Colon (tissue), 2 donors: ENCODE measurements around the gene AFAP1L2.

ENCODE experiments used
- FAIRE-seq: peaks from 2 replicates; lab custom pipeline; 2012; peaks lifted over from hg19 to GRCh38; lab: Jason Lieb, UNC
- donor health status: control.
- donor health status: control.

Gene AFAP1L2

DNA sequence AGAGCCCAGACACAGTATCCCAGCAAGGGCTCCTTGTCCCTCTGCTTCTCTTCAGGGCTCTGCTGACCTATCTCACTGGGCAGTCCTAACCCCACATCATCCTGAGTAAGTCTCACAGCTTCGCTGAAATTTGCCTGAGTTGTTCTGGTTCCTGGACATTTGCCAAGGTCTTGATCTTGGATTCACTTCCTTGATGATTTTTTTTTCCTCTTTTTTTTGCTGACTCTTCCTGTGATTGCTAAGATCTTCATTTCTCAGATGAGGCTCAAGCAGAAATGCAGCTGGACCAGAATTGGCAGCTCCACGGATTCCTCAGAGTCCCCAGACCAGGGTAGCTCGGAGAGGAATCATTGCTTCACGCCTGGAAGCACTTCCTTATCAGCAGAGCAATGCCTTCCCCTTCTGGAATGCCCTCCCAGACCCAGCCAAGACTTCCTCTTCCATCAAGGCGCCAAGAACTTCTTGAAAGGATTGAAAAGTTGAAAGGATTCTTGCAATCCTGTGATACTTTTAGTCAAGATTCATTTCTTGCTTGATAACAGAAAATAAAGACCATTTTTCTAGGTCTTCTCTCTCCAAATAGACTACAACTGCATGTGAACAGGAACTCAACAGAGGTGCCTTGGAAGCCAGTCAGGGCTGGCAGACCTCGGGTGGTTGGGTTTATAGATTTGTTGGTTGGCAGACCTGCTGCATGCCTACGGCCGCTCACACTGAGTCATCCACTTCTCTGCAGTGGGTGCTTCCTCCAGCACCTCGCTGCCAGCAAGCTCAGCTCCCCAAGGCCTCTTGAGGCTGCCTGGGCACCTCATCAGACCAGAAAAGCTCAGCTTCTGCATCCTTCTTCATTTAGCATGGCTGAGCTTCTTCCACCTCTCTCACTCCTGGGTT, 8.8 kb upstream of the AFAP1L2 start:
- FAIRE-seq, result no peak

DNA sequence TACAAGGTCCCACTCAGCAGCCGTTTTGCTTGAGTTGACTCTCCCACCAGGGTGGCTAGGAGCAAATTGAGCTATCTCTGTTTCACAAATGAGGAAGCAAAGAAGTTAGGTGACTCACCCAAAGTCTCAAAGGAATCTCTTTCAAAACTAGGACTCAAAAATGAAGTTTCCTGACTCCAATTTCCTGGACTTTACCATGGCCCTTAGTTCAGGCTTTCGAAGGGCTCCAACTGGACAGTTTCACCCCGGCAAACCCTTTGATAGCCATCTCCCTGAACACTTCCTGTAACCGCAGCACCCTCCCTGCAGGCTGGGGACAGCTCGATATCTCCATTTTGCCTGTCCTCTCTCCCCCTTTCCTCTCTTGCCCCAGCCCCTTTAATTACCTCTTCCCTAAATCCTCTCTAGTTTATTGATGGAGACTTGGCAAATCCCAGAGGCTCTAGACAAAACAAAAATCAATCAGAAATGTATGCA, 4.7 kb upstream of the AFAP1L2 start:
- no peak for FAIRE-seq

DNA sequence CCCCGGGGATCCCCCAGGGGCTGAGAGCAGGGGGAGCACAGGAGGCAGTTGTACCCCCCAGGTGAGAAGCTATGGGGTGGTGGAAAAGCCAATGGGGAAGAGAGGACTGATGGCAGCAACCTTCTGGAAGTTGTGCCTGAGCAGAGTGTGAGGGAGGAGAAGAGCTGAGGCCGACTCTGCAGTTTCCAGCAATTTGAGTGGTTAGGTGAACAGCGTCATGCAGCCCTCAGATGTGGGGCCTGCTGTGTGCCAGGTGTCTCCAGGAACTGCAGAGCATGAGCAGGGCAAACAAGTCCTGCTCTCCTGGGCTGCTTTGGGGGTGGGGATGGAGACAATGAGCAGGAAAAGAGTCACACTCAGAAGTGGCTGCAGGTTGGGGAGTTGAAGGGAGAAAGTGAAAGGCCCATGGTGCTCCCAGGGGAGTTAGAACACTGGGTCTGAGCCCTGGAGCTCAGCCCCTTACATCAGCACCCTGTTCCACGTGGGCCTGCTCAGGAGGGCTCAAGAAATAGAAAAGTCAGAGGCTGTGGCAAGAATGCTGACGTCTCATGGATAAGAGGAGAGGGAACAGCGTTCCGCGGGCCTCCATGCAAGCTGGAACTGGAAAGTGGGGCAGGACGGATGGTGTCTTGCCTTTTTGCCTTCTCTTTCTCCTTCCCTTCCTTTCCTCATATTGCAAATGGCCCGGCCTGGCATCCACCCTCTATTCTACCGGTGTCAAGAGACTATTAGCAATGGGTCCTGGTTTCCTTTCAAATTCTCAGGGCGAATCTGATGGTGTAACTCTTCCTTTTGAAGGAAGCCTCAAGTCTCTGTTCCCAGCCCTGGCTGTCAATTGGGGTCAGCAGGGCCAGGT, 4.0 kb upstream of the AFAP1L2 start:
- no peak for FAIRE-seq

- no peak for FAIRE-seq
These were observed 2.2 kb upstream of the AFAP1L2 start for GRCh38 chr10:114406455-114406854.

GRCh38 chr10:114405011-114405350, 679 bp upstream of the AFAP1L2 start:
- no peak for FAIRE-seq

DNA sequence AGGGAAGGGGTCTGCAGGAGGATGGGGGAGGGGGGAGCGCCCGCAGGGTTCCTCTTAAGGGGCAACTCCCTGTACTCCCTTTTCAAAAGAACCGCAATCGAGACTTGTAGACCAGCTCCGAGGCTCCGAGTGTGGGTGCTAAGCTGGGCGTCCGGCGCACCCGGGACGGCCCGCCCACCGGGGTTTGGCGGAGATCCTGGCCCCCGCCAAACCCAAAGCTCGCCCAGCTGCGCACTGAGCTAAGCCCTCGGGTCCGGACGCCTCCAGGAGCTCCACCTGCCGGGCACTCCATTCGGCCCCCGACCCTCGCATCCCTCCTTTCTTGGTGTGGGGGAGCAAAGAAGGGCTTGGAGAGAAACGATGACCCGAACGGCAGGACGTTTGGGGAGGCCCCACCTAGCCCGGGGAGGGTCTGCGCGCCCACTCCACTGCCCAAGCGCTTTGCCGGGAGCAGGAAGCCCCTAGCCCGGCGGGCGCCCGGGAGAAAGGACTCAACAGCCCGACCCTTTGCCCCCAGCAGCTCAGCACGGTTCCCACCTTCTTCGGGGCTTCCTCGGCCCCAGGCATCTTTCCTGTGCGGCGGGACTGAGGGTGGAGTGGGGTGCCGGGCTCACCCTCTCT, 651 bp downstream of the AFAP1L2 start:
- FAIRE-seq, result no peak

DNA sequence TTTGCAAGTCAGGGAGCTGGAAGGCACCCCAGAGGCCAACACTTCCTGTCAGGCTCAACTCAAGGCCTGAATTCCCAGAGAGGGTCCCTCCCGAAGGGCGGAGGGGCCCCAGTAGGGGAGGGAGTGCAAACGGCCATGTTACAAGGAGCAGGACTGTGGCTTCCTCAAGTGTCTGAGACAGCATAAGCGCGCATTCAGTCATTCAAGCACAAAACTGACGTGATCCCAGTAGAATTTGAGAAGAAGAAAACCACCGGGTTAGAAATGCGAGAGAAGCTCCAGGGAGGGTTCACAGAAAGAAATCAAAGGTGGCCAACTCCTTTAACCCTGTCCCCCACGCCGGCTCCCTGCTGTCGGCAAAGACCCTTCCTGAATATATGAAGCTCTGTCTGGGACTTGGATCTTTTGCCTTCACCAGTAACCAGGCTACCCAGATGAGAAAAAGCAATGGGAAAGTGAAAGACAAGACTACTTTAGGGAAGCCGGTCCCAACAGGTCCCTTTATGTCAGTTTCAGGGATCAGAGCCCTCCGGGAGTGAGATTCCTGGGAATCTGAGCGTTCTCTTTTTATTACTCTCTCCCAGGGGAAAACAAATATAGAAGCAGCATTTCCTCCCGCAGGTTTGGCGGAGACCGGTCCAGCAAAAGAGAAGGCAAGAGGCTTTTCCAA, 1.3 kb downstream of the AFAP1L2 start:
- no peak for FAIRE-seq

DNA sequence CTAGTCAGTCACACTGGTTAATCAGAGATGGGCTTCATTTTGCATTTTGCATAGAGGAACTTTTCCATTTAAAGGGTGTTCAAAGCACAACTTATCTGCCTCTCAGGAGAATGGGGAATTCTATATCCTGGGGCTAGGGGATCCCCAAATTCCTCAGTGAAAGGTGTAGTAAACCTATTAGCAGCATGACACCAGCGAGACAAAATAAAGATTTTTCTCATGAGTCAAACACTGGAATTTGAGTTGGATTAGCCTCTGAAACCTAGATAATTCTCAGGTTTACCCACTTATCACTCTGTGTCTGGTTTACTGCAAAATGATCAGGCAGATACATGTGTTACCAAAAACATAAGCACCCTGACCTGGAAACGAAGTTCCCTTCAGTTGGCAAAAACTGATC, 2.1 kb downstream of the AFAP1L2 start:
- FAIRE-seq, result no peak

DNA sequence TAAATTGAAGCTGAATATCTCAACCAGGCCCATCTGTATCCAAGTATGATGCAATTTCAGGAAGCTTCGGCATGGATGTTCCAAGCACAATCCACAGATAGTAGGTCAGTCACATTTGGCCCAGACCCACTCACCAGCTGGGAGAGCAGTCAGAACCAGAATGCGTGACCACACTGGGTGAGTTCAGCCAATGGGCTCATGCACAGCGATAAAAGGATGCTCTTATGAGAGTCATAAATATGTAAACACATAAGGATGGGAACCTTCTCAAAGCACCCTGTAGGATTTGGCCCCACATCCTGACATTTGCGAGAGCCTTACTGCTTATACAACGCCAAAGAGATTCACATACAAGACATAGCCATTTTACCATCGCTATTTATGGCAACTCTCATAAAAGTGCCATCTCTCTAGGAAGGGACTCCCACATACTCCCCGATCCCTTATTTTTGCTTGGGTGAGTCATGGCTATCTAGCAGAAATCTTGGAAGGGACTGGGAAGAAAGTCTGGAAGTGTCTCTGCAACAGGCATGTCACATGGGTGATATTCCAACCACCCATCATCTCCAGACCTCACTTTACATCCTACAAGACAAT, 3.0 kb downstream of the AFAP1L2 start:
- no peak for FAIRE-seq

- FAIRE-seq, result no peak
These were observed 4.2 kb downstream of the AFAP1L2 start for GRCh38 chr10:114400091-114400490.

DNA sequence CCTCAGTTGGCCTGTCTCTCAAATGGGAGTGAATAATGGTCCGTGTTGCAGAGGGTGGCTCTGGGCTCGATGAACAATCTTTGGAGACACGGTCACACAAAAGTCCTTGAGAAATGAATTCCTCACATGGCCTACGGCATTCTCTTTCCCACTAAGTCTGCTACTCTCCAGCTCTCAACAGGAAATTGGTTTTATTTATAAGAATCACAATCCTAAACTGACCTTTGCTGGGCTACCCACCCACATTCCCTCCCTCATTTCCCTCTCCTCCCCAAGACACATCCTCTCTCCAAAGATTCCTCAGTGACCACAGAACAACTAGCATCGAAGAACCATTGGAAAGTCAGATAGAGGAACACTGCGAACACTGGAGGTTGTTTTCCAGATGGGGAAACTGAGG, 4.7 kb downstream of the AFAP1L2 start:
- no peak for FAIRE-seq

GRCh38 chr10:114398587-114399331, 5.5 kb downstream of the AFAP1L2 start:
- FAIRE-seq, result no peak

GRCh38 chr10:114397651-114398145, 6.6 kb downstream of the AFAP1L2 start:
- no peak for FAIRE-seq

DNA sequence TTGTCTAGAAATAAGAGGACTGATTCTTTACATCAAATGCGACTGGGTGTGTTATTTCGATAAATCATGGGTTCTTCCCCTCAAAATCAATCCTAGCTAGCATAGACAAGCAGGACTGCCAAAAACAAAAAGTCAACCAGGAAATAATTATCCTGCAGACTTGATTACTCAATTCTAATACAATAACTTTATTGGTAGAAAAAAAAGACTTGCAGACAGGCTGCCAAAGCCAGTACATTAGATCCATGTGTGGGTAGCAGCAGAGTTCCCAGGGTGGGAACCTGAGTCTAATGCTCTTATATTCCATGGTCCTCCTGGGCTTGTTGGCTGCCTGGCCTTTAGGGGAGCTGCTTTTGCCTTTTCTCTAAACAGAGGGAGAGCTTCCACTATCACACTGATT, 7.8 kb downstream of the AFAP1L2 start:
- FAIRE-seq, result no peak

DNA sequence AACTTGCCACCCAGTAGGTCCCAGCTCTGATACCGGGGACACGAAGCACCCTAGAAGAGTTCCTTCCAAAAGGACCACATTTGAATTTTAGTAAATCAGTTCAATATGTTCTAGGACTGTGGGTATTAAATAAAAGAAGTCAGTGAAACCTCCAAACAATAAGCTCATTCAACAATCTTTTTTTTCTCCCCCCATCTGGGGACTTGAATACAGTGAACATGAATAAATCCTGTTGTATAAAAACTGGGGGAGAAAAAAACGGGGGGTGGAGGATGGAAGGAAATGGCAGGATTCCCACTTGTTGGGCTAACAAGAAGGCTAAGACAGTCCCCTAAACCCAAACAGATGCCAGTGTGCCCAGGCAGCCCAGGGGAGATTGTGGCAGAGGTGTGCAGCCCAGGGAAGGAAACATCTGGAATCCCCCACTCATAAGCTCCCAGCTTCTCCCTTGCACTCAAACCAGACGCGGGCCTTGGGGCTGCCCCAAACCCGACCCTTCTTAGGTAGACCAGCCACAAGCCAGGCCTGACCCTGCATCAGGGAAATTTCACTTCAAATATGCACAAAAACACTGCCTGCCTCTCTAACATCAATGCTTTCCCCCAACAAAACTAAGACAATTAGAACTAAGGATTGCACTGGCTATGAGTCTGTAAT, 8.8 kb downstream of the AFAP1L2 start:
- no peak for FAIRE-seq

DNA sequence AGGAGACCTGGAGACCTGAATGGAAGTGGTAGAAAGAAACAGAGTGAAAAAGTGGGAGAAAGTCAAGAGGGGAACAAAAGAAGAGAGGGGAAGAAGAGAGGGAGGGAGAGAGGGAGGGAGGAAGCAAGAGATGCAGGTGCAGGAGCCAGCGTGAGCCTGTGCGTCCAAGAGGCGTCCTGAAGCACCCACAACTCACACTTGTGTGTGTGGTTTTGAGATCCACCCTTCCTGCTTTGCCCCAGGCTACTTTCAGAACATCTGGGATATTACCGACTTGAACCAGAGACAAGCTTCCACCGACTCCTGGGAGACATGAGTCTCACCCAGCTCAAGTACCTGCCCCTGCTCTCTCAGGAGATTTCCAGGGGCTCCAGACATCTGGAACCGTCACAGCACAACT, 9.8 kb downstream of the AFAP1L2 start:
- FAIRE-seq, result no peak

DNA sequence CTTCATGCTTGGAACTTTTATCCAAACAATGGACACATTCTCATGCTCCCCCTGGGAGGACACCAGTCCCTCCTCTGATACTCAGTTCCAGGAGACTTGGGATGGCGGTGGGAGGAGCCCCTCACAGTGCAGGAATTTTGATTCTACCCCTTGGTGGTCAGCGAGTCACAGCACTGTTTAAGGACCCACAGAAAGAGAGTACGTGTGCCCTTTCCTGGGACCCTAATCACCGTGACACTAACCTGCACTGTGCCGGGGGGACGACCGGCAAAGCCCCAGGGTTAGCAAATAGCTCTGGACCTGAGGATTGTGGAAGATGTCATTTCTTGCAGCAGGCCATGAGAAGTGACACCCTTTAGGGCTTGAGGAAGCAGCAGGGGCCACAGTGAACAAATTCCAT, 10.4 kb downstream of the AFAP1L2 start:
- FAIRE-seq, result no peak

GRCh38 chr10:114393482-114393881, 10.8 kb downstream of the AFAP1L2 start:
- FAIRE-seq, result no peak

- FAIRE-seq, result no peak
These were observed 12.0 kb downstream of the AFAP1L2 start for GRCh38 chr10:114392112-114392835.

DNA sequence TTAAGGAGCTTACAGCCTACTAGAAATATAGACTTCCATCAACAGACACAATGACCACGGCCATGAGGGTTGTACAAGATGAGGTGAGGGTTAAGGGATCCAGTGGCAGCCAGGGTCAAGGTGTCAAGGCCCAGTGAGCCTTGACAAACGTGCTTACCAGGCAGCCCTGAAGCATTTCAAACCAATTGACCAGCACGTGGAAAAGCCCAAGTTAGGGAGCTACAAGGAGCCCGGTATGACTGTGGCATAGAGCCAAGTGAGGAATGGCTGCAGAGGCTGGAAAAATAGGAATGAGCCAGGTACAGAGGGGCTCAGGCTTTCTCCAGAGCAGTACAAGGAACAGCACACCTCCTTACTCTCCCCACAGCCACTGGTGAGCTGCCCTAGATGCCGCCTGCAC, 12.7 kb downstream of the AFAP1L2 start:
- FAIRE-seq, result no peak
